GM12878 (cell line): ENCODE data around the gene TUFM. TPM values are rescaled to one million over a fixed set of nuclear protein-coding genes. Genes with fewer than 3 reads are reported as not detected.
"Not testable (repeated sequence)": the region's sequence is repeated elsewhere in the genome, so short reads cannot be mapped to it uniquely, and the experiment has no call there.

Experiments used
- ATAC-seq: fragments of 200-7000 bp; cut with Tn5 transposase; 3 replicates; pipeline ENCODE4 v1.9.1; 2020; ENCODE audit warnings: mild to moderate bottlenecking, moderate library complexity
- BruUV-seq: library from RNA; stranded (reverse); fragments of 400-500 nt; replicated peaks from 2 replicates; lab custom pipeline; 2021; lab: Mats Ljungman, UMichigan
- CTCF ChIA-PET: fragments of 300-600 bp; sonication (Branson Sonifier 250); formaldehyde crosslinking; extraction: SDS; loops from one replicate; lab custom pipeline; 2021; ENCODE audit warnings: inconsistent platforms; lab: Yijun Ruan, JAX
- POLR2A ChIA-PET: fragments of 350-600 bp; formaldehyde crosslinking; extraction: SDS; loops from one replicate; lab custom pipeline; 2021; ENCODE audit warnings: inconsistent platforms; lab: Charles Lee
- RAD21 ChIA-PET: fragments of 300-600 bp; sonication (Branson Sonifier 250); formaldehyde crosslinking; loops from one replicate; lab custom pipeline; 2023; ENCODE audit warnings: antibody characterized with exemption; ENCODE audit not compliant: unreplicated experiment; lab: Charles Lee
- SMC1A ChIA-PET: fragments of 300-600 bp; sonication (Branson Sonifier 250); formaldehyde crosslinking; loops from one replicate; lab custom pipeline; 2023; ENCODE audit not compliant: unreplicated experiment, uncharacterized antibody; lab: Charles Lee
- DNase-seq: peaks from one replicate; pipeline ENCODE4 v3.0.0-alpha.2; 2011; ENCODE audit warnings: low read depth, low spot score
- FAIRE-seq: peaks from 3 replicates; lab custom pipeline; 2011; peaks lifted over from hg19 to GRCh38; lab: Jason Lieb, UNC
- H2AFZ ChIP-seq: 2 replicates; pipeline ENCODE4 v1.6.0; 2011; ENCODE audit warnings: low read depth, low read length, control low read depth; ENCODE audit not compliant: control insufficient read depth
- H3K27ac ChIP-seq: 2 replicates; pipeline ENCODE4 v1.5.1; 2011; ENCODE audit warnings: control low read depth; ENCODE audit not compliant: control insufficient read depth, insufficient read depth
- H3K27me3 ChIP-seq, 2 experiments: replicated peaks in 1 of 2; 2 replicates each; pipeline versions ENCODE4 v1.6.0 to v1.6.1; 2011; ENCODE audit warnings: low read length in 1 of 2; ENCODE audit not compliant: control insufficient read depth in 2 of 2, insufficient read depth in 2 of 2
- H3K36me3 ChIP-seq, 2 experiments: 2 replicates each; pipeline ENCODE4 v1.5.1; 2011; ENCODE audit warnings: low read length in 1 of 2; ENCODE audit not compliant: control insufficient read depth in 2 of 2, insufficient read depth in 2 of 2
- H3K4me1 ChIP-seq: 2 replicates; pipeline ENCODE4 v1.6.1; 2011; ENCODE audit warnings: mild to moderate bottlenecking, low read length, moderate library complexity, mixed read lengths; ENCODE audit not compliant: control insufficient read depth, insufficient read depth
- H3K4me2 ChIP-seq: 2 replicates; pipeline ENCODE4 v1.6.0; 2011; ENCODE audit warnings: control low read depth; ENCODE audit not compliant: control insufficient read depth, insufficient read depth
- H3K4me3 ChIP-seq: fragments of 200-600 bp; sonication (generic); 2 replicates; pipeline ENCODE4 v1.5.1; 2016
- H3K79me2 ChIP-seq: 2 replicates; pipeline ENCODE4 v1.6.0; 2011; ENCODE audit warnings: low read length; ENCODE audit not compliant: control insufficient read depth, insufficient read depth
- H3K9ac ChIP-seq: 2 replicates; pipeline ENCODE4 v1.8.0; 2011; ENCODE audit warnings: low read length, control low read depth, mixed read lengths; ENCODE audit not compliant: control insufficient read depth, insufficient read depth
- H3K9me3 ChIP-seq: replicated peaks from 3 replicates; pipeline ENCODE4 v1.5.1; 2011; ENCODE audit warnings: mild to moderate bottlenecking, low read length; ENCODE audit not compliant: control insufficient read depth, insufficient read depth
- H4K20me1 ChIP-seq: 2 replicates; pipeline ENCODE4 v1.6.0; 2011; ENCODE audit not compliant: control insufficient read depth, insufficient read depth
- E2F4 ChIP-seq: IDR thresholded peaks from 2 replicates; pipeline ENCODE4 v1.6.1; 2012; ENCODE audit warnings: low read depth, low read length, improper control_type of control experiment
- JUNB ChIP-seq: IDR thresholded peaks from 2 replicates; pipeline ENCODE4 v1.6.1; 2016; ENCODE audit warnings: antibody characterized with exemption, mild to moderate bottlenecking
- LARP7 ChIP-seq: fragments of 450-650 bp; IDR thresholded peaks from 2 replicates; pipeline ENCODE4 v1.6.1; 2017; ENCODE audit warnings: mild to moderate bottlenecking
- MLLT1 ChIP-seq: fragments of 450-650 bp; IDR thresholded peaks from 2 replicates; pipeline ENCODE4 v1.6.1; 2016; ENCODE audit warnings: mild to moderate bottlenecking
- PML ChIP-seq: IDR thresholded peaks from 2 replicates; pipeline ENCODE4 v1.6.1; 2012; ENCODE audit warnings: low read length, inconsistent platforms
- ZBTB40 ChIP-seq: fragments of 450-650 bp; IDR thresholded peaks from 2 replicates; pipeline ENCODE4 v1.6.1; 2016; ENCODE audit warnings: mild to moderate bottlenecking, moderate library complexity, borderline replicate concordance
- WGBS: methylation state at CpG from one replicate; pipeline ENCODE4 v1.1.6; 2016; ENCODE audit warnings: low lambda C conversion rate; ENCODE audit not compliant: insufficient replicate concordance, insufficient coverage; ENCODE audit errors: missing lambda C conversion rate; 5-methylcytosine and 5-hydroxymethylcytosine counted together
- in situ Hi-C: fragments of 300-500 bp; cut with MboI; formaldehyde crosslinking; loops from 9 replicates; pipeline ENCODE4 v1.14.3; 2018; ENCODE audit warnings: mixed read lengths
- intact Hi-C: fragments of 100-400 bp; cut with micrococcal nuclease; formaldehyde crosslinking; loops from one replicate; pipeline ENCODE4 v1.14.2; 2022; ENCODE audit not compliant: unreplicated experiment
- polyA plus RNA-seq, 11 experiments: library from polyadenylated mRNA; depleted of rRNA in 4 of 11; unstranded in 6 of 11; stranded (reverse) in 5 of 11; fragments of >200 nt; fragmentation: Nextera tagmentation in 4 of 11; fragmentation: Illumina TruSeq in 1 of 11; extraction: Ambion mirVana in 4 of 11; extraction: Trizol in 1 of 11; gene quantifications; 1 replicate in 1 of 11; 2 replicates in 10 of 11; pipeline versions ENCODE4 v1.2.1 to v1.2.3, GENCODE V29; 2011 to 2016; ENCODE audit warnings: inconsistent platforms in 2 of 11, missing spikeins in 2 of 11, low read depth in 1 of 11
- total RNA-seq, 4 experiments: library from RNA; depleted of rRNA in 3 of 4; stranded (reverse); fragments of >200 nt in 3 of 4; fragmentation: Illumina TruSeq in 1 of 4; extraction: Trizol in 1 of 4; gene quantifications; 2 replicates each; pipeline versions ENCODE4 v1.2.1 to v1.2.3, GENCODE V29; 2013 to 2021

The TUFM gene
- total and polyA plus RNA-seq, 10 of the 15 experiments (the other 5 are each of a cell fraction or from before 2014, with no cell fraction given) = 23.4 to 354 (median 182) TPM

GRCh38 chr16:28891964-28892890, 46.1 kb upstream of the TUFM start (continued):
- TF ChIP-seq LARP7 (no peak), ZBTB40 (no peak), E2F4 (no peak), JUNB (no peak), PML (no peak), MLLT1 (no peak)

- H3K4me3 ChIP-seq, DNase-seq, intact Hi-C loops, ATAC-seq, in situ Hi-C loops, H3K27me3 ChIP-seq, H3K79me2 ChIP-seq, H2AFZ ChIP-seq, H3K4me2 ChIP-seq, H3K4me1 ChIP-seq, BruUV-seq, H3K9me3 ChIP-seq, H4K20me1 ChIP-seq, H3K27ac ChIP-seq, POLR2A ChIA-PET, FAIRE-seq, H3K36me3 ChIP-seq, H3K9ac ChIP-seq: not testable (repeated sequence)
- SMC1A ChIA-PET = interaction anchor here (1.2 to 1.9 kb wide), 3 partner anchors 10 to 54 kb away, joined by 3 to 5 read pairs (median 4); no protein-coding TSS in a partner anchor
- 91% methylated on average over 5 of the region's 5 CpGs for WGBS
- RAD21 ChIA-PET = interaction anchor here (1.2 kb wide), 1 partner anchor 42 kb away, joined by 3 read pairs; no protein-coding TSS in a partner anchor
- CTCF ChIA-PET = interaction anchor here (0.9 to 1.4 kb wide), 3 partner anchors 10 to 54 kb away, joined by 3 to 5 read pairs (median 4); no protein-coding TSS in a partner anchor
Measured at GRCh38 chr16:28890355-28890754, 44.2 kb upstream of the TUFM start.
